ENCODE measurements around the gene MZB1.
A peak's percentile ranks its signal among the peaks of the same experiment; 100 is the strongest.

MZB1 gene

DNA sequence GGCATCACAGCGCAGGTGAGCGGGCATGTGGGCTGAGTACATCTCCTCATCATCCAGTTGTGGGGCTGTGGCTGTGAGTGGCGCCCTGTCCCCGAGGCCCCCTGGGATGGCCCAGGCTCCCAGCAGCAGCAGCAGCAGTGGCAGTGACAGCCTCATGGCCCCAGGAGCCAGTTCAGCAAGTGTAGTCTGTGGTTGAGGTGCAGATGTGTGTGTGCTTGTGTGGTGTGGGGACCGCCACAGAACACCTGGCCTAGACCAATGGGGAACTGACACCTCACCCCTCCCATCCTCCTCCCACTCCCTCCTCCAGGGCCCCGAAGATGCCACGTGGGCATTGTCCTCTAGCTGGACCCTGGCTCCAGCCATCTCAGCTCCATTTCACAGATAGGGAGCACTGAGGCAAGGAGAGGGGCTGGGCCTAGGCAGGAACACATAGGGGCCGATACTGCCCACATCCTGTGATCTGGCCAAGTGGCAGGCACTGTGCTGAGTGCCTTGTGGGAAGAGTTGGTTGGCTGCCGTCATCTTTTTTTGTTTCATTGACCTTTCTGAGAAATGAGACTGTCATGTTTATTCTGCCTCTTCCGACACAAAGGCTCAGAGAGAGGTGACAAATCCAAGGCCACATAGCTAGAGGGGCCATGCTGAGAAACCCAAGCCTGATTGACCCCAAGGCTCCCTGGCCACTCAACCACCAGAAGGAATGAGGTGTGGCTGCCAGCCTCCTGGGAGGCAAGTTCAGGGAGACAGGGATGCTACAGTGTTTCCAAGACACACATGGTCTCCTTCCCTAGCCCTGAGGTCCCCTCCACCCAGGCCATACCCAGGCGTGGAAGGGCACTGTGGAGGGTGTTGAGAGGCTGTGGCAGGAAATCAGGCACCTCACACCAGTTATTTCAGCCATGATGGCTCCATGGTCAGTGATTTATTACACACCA lies at the start of gene MZB1:
Gene MZB1 (minus strand): TSS at position 213 of the 938 bp plus-strand sequence. CDS start 57 bp downstream, at position 156.
- no peak for DNase-seq

- peak; percentile 82 for DNase-seq
Measured at GRCh38 chr5:139439013-139439903, 49.5 kb upstream of the MZB1 start, which contains the start of gene DNAJC18. TSS of gene DNAJC18 (minus strand) at chr5:139439525. CDS start at chr5:139439445, 80 bp downstream.

DNA sequence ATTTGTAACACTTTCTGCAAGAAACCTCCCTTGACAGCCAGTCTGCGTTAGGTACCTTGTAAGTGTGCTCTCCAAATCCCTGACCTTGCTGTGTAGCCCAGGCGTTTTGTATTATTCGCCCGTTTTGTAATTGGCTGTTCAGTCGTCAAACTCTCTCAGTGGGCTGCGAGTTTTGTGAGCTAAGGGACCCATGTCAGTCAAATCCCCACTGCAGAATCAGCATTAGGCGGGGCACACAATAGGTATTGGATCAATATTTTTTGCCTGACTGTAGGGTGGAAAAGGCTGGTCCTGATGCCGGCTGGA lies 48.9 kb upstream of the MZB1 start:
- no peak for DNase-seq

DNA sequence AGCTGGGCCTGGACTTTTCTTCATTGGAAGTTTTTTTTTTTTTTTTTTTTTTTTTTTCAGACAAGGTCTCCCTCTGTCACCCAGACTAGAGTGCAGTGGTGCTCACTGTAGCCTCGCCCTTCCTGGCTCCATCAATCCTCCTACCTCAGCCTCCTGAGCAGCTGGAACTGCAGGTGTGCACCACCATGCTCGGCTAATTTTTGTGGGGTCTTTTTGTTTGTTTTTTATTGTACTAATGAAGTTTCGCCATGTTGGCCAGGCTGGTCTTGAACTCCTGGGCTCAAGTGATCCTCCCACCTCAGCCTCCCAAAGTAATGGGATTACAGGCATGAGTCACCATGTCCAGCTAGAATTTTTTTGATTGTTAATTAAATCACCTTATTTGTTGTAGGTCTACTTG lies 46.0 kb upstream of the MZB1 start:
- no peak for DNase-seq

- no peak for DNase-seq
Measured at GRCh38 chr5:139431706-139432105, 42.0 kb upstream of the MZB1 start.

- DNase-seq, result no peak
Measured at GRCh38 chr5:139430015-139430414, 40.3 kb upstream of the MZB1 start.

DNA sequence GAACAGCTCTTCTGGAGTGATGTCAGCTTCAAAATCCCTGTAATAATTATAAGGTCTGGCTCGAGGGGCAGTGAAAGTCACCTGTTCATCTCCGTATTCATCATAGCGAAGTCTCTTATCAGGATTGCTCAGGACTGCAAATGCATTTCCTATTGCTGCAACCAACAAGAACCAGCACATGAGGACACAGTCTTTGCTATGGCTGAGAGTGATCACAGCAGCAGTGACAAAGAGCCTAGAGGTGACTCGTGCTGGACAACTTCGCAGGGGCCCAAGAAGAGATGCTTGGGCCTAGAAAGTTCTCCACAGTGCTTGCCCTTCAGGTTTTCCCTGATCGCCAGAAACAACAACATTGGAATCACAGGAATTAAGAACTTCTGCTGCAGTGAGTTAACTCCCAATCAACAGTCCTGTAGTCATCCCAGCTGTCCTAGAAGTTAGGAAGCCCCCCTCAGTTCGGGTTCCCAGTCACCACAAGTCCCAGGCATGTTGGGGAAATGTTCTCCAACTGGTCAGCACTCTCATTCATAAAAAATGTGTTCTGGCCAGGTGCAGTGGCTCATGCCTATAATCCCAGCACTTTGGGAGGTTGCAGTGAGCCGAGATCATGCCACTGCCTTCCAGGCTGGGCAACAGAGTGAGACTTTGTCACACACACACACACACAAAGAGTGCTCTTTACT lies 36.6 kb upstream of the MZB1 start:
- DNase-seq, result no peak

DNA sequence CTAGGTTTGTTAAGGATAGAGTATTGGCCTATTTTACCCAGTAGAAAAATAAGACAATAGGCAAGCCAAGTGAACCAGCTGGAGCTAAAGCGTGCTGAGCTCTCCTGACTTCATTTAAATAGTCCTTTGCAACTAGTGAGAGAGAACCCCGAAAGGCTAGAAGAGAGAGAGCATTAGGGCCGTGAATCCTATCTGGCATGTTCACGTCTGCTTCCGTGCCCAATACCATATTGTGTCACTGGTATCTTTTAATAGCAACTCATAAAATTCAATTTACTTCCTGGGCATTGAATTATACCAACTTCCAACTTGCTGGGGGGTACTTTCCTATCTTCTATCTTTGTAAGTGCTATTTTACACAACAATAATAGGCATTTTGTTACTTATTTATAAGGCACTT lies 35.8 kb upstream of the MZB1 start:
- no peak for DNase-seq

DNA sequence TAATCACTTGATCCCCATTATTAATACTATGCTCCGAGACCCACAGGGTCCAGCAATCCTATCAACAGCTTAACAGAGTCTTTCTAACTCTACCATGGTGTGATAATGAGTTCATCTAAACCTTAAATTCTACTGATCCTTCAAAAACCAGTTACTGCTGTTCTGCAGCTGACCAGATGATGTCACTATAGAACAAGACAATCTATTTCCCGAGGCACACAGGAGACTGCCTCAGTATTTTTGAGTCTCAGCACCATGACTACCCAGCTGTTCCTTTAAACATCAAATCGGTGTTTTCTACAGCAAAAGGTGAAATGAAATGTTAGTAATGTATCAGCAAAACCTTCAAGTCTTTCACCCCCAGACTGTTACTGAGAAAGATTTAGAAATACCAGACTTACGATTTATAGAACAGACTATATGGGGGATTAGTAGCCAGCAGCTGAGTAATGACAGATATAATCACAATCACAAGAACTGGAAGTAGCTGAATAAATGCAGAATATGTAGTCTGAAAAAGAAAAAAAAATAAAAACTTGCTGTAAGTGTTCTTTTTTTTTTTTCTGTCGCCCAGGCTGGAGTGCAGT lies 32.7 kb upstream of the MZB1 start:
- peak; percentile 1 for DNase-seq

GRCh38 chr5:139419226-139420192 lies 29.8 kb upstream of the MZB1 start:
- DNase-seq, result no peak

DNA sequence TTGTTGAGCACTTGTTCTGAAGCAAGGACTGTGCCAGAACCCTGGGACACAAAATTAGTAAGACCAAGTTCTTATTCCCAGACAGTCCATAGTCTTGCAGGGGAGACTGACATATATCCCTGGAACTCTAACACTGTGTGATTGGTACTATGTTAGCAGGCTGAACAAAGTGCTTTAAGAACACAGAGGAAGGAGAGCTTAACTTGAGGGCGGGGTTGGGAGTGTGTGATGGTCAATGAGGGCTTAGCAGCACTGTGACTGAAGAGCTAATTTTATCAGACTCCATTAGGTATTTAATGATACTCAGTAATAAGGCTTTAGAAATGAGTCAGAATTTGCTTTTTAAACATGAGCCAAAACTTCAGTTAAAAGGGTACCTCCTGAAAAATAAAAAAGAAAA lies 29.1 kb upstream of the MZB1 start:
- DNase-seq, result no peak

DNA sequence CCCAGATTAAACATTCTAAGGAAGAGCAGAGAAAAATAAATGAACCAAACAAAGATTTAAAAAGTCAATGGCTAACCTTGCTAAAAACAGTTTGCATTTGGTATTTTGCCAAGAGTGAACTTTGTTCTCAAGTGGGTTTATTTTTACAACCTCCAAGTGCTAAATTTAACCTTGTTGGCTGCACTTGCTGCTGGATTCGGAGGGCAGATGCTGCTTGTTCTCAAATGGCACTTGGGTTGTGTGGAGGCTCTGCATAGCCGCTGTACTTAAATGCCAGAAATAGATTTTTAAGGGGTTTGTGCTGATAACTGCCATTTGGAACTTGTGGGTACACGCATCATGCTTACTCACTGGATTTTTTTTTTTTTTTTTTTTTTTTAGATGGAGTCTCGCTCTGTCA lies 27.5 kb upstream of the MZB1 start:
- DNase-seq, result peak; percentile 16

- DNase-seq, result no peak
Measured at GRCh38 chr5:139416651-139417050, 26.9 kb upstream of the MZB1 start.

- no peak for DNase-seq
Measured at GRCh38 chr5:139415869-139416268, 26.2 kb upstream of the MZB1 start.

GRCh38 chr5:139415221-139415861 lies 25.6 kb upstream of the MZB1 start:
- peak; percentile 52 for DNase-seq

DNA sequence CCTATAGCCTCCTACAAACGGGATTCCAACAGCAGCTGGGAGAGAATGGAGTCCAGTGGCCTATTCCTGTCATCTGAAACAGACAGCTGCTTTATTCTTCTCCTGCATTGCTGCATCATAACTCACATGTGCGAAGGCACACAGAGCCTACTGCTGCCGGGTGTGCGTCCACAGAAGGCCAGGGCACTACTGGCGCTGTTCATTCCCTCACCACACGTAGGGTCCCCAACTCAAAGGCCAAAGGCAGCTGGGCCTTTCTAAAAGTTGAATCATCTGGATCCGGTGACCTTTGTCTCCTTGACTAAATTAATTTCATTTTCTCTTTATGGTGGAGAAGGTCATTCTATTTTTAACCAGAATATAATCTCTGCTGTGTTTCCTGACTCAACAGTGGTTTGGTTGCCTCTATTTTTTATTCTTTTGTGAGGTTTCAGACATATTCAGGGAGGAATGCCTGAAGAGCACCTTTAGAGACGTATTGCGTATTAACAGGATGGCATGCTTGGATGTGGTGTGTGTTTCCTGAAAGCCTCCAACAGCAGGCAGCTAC lies 24.9 kb upstream of the MZB1 start:
- DNase-seq, result no peak

- DNase-seq, result no peak
Measured at GRCh38 chr5:139413963-139414362, 24.2 kb upstream of the MZB1 start.

DNA sequence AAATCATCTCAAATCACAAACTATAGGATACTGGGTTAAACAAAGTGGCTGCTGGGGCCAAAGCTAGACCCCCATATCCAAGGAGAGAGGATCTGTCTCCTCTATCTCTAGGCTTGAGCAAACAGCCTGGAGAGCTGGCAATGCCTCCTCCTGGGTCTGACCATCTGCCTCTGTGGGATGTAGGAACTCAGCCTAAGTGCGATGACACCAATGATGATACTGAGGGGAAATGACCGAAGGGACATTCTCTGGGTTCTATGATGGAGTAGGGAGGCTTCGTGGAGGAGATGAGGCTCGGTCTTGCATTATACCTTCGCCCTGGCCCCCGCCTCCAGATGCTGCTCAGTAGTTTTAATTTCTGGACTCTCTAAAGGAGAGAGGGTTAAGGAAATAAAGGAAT lies 23.4 kb upstream of the MZB1 start:
- DNase-seq, result no peak

- DNase-seq, result no peak
Measured at GRCh38 chr5:139410993-139411828, 21.5 kb upstream of the MZB1 start.
